ENCODE measurements around the gene MTF2.

MTF2 gene

GRCh38 chr1:93123201-93123783, 44.2 kb downstream of the MTF2 start:
- no peaks in the 10 kb centered on the region for H3K9me3 ChIP-seq
- no peak overlapping the region for H3K4me3 ChIP-seq (ENCODE audit: low read depth, low read length)
- H3K27me3 ChIP-seq, result no peaks in the 10 kb centered on the region
- no peaks in the 10 kb centered on the region for H3K4me1 ChIP-seq
- TF ChIP-seq CTCF (IDR thresholded peaks at IDR 0.05; ENCODE audit: low read depth, low read length), result no peak
- H3K36me3 ChIP-seq, result no peaks in the 10 kb centered on the region
- no peak for DNase-seq

GRCh38 chr1:93124556-93125355, 45.7 kb downstream of the MTF2 start:
- H3K36me3 ChIP-seq, result no peaks in the 10 kb centered on the region
- DNase-seq, result no peak
- no peaks in the 10 kb centered on the region for H3K4me1 ChIP-seq
- H3K4me3 ChIP-seq (ENCODE audit: low read depth, low read length), result no peak overlapping the region
- H3K27me3 ChIP-seq, result no peaks in the 10 kb centered on the region
- TF ChIP-seq CTCF (IDR thresholded peaks at IDR 0.05; ENCODE audit: low read depth, low read length), result no peak
- no peaks in the 10 kb centered on the region for H3K9me3 ChIP-seq

GRCh38 chr1:93129507-93130099, 50.5 kb downstream of the MTF2 start:
- Histone ChIP-seq H3K4me1 (no peaks in the 10 kb centered on the region), H3K4me3 (ENCODE audit: low read depth, low read length) (no peak overlapping the region), H3K27me3 (no peaks in the 10 kb centered on the region), H3K36me3 (peaks cover 3% of the 10 kb centered on the region), H3K9me3 (no peaks in the 10 kb centered on the region)
- TF ChIP-seq CTCF (IDR thresholded peaks at IDR 0.05; ENCODE audit: low read depth, low read length), result no peak
- no peak for DNase-seq

DNA sequence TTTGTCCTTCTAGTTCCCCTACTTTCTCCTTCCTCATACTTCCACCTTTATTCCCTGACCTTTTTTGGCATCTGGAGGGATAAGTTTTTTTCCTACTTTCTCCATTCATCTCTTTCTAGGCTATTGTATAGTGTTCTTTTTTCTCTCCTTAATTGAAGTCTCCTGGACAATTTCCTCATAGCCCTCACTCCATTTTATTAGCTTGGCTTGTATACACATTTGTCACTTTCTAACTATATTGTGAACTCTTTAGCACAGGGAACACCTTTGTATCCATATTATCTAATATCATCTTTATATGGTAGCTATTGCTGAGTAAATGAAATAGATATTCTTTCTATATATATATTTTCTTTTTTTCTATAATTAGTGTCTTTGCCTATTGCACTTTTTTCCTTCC, 53.6 kb downstream of the MTF2 start:
- H3K27me3 ChIP-seq, result no peaks in the 10 kb centered on the region
- TF ChIP-seq CTCF (IDR thresholded peaks at IDR 0.05; ENCODE audit: low read depth, low read length), result no peak
- H3K9me3 ChIP-seq, result no peaks in the 10 kb centered on the region
- no peak for DNase-seq
- peaks cover 8% of the 10 kb centered on the region for H3K36me3 ChIP-seq
- no peaks in the 10 kb centered on the region for H3K4me1 ChIP-seq
- H3K4me3 ChIP-seq (ENCODE audit: low read depth, low read length), result no peak overlapping the region

DNA sequence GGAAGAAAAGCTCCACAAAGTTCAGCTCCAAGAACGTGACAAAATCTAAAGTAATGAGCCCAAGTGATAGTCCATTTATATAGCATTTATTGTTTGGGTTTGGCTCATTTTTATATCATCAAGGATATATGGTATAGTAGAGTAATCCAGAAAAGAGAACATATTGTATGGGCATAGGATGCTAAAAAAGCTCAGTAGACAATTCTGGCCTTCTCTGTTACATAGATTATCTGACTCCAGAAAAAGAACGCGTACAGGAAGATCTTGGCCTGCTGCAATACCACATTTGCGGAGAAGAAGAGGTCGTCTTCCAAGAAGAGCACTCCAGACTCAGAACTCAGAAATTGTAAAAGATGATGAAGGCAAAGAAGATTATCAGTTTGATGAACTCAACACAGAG, 57.4 kb downstream of the MTF2 start:
- Histone ChIP-seq H3K9me3 (no peaks in the 10 kb centered on the region), H3K36me3 (peaks cover 8% of the 10 kb centered on the region; the same call in 1 of the 2 replicates), H3K27me3 (no peaks in the 10 kb centered on the region), H3K4me3 (ENCODE audit: low read depth, low read length) (no peak overlapping the region), H3K4me1 (no peaks in the 10 kb centered on the region)
- no peak for DNase-seq
- no peak for TF ChIP-seq CTCF (IDR thresholded peaks at IDR 0.05; ENCODE audit: low read depth, low read length)
